ENCODE results near the gene DPPA4. TPM values are rescaled to one million over a fixed set of nuclear protein-coding genes. Genes with fewer than 3 reads are reported as not detected.

DPPA4 gene
- total RNA-seq, 2 experiments from 2014 or later: 0.29 to 0.54 TPM

DNA sequence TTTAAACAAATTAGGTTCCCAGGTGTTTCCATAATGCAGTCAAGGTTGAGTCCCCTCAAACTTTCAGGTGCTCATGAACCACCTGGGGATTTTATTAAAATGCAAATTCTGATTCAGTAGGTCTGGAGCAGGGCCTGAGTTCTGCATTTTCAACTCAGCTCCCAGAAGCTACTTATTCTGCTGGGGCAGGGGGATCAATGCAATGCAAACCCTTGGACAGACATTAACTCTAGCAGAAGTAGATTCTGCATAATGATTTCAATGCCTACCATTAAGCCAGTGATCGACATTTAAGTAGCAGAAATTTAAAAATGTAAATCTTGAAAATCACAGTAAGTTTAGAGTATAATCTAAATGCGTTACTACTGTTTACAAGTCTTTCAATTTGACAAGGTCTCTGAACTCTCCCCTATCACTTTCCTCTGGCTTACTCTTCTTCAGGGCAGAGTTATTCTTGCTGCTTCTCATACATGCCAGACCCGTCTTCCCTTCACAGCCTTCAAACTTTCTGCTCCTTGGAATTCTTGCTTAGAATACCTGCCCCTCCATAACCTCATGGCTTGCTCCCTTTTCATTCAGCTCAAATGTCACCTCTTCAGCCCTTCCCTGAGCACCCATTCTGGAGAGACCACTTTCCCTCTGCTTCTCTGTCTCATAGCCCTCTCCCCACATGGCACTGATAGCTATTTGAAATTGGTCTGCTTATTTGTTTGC, 19.3 kb upstream of the DPPA4 start:
- no peaks in the 10 kb centered on the region for H3K36me3 Mint-ChIP-seq (ENCODE audit: low read depth)
- CTCF ChIA-PET: interaction anchor here (0.7 kb wide), 1 partner anchor 20 kb away, joined by 3 read pairs; no protein-coding TSS in a partner anchor
- no peak overlapping the region for H3K27ac Mint-ChIP-seq
- intact Hi-C loops (cut with micrococcal nuclease): no loop called here
- no peak overlapping the region for H3K4me3 Mint-ChIP-seq
- DNase-seq: no peak
- H3K9me3 Mint-ChIP-seq: no peaks in the 10 kb centered on the region
- no peaks in the 10 kb centered on the region for H3K4me1 Mint-ChIP-seq (ENCODE audit: low read depth)
- H3K27me3 Mint-ChIP-seq (ENCODE audit: low read depth): peaks cover 5% of the 10 kb centered on the region

DNA sequence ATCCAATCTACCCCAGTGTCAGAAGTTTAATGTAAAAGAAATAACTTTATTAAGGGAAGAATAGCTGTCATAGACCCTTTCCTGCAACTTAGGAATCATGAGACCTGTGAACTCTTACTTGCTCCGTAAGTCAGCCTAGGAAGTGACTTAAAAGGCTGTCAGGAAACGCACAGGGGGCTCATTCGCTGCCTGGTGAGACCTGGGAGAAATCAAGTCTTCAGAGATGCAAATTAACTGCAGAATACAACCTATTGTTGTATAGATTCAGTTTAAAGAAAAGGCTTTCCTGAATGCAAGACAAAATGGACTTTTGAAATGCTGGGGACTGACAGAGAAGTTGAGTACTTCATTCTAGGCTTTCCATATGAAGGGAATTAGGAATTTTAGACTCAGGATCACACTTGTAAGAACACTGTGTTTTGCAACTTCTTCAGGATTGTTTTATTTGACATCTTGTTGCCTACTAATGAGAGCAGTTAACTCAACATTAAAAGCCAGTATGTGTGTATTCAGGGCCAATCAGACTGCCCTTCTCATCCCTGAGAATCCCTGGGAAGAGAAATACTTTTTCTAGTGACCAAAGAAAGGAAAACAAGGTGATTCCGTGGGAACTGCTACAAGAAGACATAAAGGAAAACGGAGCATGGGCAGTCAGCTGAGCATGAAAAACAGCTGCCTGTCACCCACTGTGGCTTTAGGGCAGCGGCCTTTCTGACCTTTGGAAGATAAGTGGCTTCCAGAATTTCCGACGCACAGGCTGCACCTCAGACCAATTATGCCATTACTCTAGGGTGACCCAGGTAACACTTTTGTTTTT, 18.5 kb upstream of the DPPA4 start:
- H3K4me1 Mint-ChIP-seq (ENCODE audit: low read depth): no peaks in the 10 kb centered on the region
- CTCF ChIA-PET: no interaction called here
- no peak overlapping the region for H3K27ac Mint-ChIP-seq
- H3K9me3 Mint-ChIP-seq: no peaks in the 10 kb centered on the region
- intact Hi-C loops (cut with micrococcal nuclease): no loop called here
- DNase-seq: no peak
- no peak overlapping the region for H3K4me3 Mint-ChIP-seq
- H3K27me3 Mint-ChIP-seq (ENCODE audit: low read depth): peaks cover 5% of the 10 kb centered on the region
- H3K36me3 Mint-ChIP-seq (ENCODE audit: low read depth): no peaks in the 10 kb centered on the region

- H3K9me3 Mint-ChIP-seq: no peaks in the 10 kb centered on the region
- CTCF ChIA-PET: interaction anchor here (1.4 kb wide), 1 partner anchor 302 kb away, joined by 4 read pairs; no protein-coding TSS in a partner anchor
- no peak overlapping the region for H3K4me3 Mint-ChIP-seq
- H3K36me3 Mint-ChIP-seq (ENCODE audit: low read depth): no peaks in the 10 kb centered on the region
- no peak for DNase-seq
- intact Hi-C loops (cut with micrococcal nuclease): no loop called here
- peaks cover 5% of the 10 kb centered on the region for H3K27me3 Mint-ChIP-seq (ENCODE audit: low read depth)
- H3K27ac Mint-ChIP-seq: no peak overlapping the region
- H3K4me1 Mint-ChIP-seq (ENCODE audit: low read depth): no peaks in the 10 kb centered on the region
Measured at GRCh38 chr3:109353057-109353456, 15.7 kb upstream of the DPPA4 start.

DNA sequence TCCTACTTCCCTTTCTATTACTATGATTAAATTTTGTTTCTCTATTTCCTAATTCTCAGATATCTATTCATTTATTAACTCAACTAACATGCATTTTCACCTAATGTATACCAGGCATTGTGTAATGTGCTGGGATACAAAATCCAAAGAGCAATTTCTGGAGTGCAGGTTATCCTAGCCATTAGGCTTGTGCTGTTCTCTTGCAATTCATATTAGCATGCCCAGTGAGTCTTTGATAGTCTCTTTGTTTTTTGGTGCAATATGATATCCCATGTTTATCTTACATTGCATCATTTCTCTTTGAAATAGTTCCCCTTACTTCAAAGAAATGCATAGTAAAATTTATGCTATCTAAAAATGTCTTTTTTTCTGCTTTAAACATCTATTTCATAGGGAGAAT, 13.9 kb upstream of the DPPA4 start:
- no peak for DNase-seq
- H3K36me3 Mint-ChIP-seq (ENCODE audit: low read depth): no peaks in the 10 kb centered on the region
- no peak overlapping the region for H3K27ac Mint-ChIP-seq
- H3K9me3 Mint-ChIP-seq: no peaks in the 10 kb centered on the region
- H3K4me3 Mint-ChIP-seq: no peak overlapping the region
- peaks cover 5% of the 10 kb centered on the region for H3K27me3 Mint-ChIP-seq (ENCODE audit: low read depth)
- no peaks in the 10 kb centered on the region for H3K4me1 Mint-ChIP-seq (ENCODE audit: low read depth)
- CTCF ChIA-PET: no interaction called here
- intact Hi-C loops (cut with micrococcal nuclease): no loop called here

DNA sequence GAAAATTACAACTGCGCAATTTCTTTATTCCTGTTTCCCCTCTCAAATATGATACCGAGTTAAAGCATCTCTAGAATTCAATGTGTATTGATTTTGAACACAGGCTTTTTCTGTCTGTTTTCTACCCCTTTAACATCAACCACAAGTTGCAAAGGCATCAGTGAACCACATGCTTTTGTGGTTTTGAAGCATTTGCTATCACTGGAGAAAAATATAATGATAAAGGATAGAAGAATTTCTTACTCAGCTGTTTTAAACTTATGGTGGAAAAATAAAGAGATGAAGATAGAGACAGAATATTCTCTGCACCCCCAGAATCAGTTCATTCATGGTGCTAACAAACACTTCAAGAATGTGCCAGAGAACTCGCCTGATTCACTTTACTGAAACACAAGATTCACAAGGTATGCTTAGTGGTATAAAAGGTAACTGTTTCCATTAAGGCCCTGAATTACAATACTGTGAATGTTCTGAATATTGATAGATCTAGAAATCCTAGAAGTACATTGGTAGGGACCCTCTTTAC, 9.5 kb upstream of the DPPA4 start:
- intact Hi-C loops (cut with micrococcal nuclease): no loop called here
- H3K4me3 Mint-ChIP-seq: no peak overlapping the region
- H3K9me3 Mint-ChIP-seq: no peaks in the 10 kb centered on the region
- CTCF ChIA-PET: no interaction called here
- no peaks in the 10 kb centered on the region for H3K4me1 Mint-ChIP-seq (ENCODE audit: low read depth)
- DNase-seq: no peak
- H3K27me3 Mint-ChIP-seq (ENCODE audit: low read depth): no peaks in the 10 kb centered on the region
- H3K27ac Mint-ChIP-seq: no peak overlapping the region
- no peaks in the 10 kb centered on the region for H3K36me3 Mint-ChIP-seq (ENCODE audit: low read depth)

- Mint-ChIP-seq H3K4me3 (no peak overlapping the region), H3K9me3 (peaks cover 1% of the 10 kb centered on the region), H3K27me3 (ENCODE audit: low read depth) (no peaks in the 10 kb centered on the region), H3K27ac (no peak overlapping the region), H3K36me3 (ENCODE audit: low read depth) (no peaks in the 10 kb centered on the region), H3K4me1 (ENCODE audit: low read depth) (no peaks in the 10 kb centered on the region)
- DNase-seq: no peak
- intact Hi-C loops (cut with micrococcal nuclease): no loop called here
- CTCF ChIA-PET: no interaction called here
Measured at GRCh38 chr3:109346099-109346498, 8.8 kb upstream of the DPPA4 start.

GRCh38 chr3:109339714-109340648, 2.6 kb upstream of the DPPA4 start:
- Mint-ChIP-seq H3K4me3 (no peak overlapping the region), H3K4me1 (ENCODE audit: low read depth) (peaks cover 12% of the 10 kb centered on the region), H3K9me3 (peaks cover 1% of the 10 kb centered on the region), H3K27ac (no peak overlapping the region), H3K36me3 (ENCODE audit: low read depth) (peaks cover 5% of the 10 kb centered on the region), H3K27me3 (ENCODE audit: low read depth) (peaks cover 24% of the 10 kb centered on the region)
- no peak for DNase-seq
- CTCF ChIA-PET: no interaction called here
- intact Hi-C loops (cut with micrococcal nuclease): no loop called here

GRCh38 chr3:109339197-109339596, 1.9 kb upstream of the DPPA4 start:
- H3K4me1 Mint-ChIP-seq (ENCODE audit: low read depth): peaks cover 12% of the 10 kb centered on the region
- peaks cover 1% of the 10 kb centered on the region for H3K9me3 Mint-ChIP-seq
- H3K4me3 Mint-ChIP-seq: no peak overlapping the region
- no peak overlapping the region for H3K27ac Mint-ChIP-seq
- intact Hi-C loops (cut with micrococcal nuclease): no loop called here
- DNase-seq: no peak
- CTCF ChIA-PET: no interaction called here
- H3K36me3 Mint-ChIP-seq (ENCODE audit: low read depth): peaks cover 5% of the 10 kb centered on the region
- H3K27me3 Mint-ChIP-seq (ENCODE audit: low read depth): peaks cover 24% of the 10 kb centered on the region

DNA sequence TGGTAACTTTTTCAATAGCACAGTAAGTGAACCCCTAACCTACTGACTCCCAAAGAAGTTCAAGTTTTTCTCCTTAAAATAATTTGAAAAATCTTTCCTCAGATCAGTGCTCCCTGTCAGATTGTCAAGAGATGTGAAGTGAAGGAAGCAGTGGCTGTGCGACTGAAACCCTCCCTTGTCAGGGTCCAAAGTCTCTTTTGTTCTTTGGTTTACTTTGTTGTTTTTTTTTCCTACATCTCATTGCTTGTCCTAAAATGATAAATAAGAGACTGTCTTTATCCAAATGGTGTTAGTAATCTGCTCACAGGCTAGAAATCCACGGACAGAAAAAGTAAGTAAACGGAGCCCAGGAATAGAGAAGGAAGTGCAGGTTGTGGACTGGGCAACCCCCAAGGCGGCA, 976 bp upstream of the DPPA4 start:
- Mint-ChIP-seq H3K4me3 (no peak overlapping the region), H3K27ac (no peak overlapping the region), H3K9me3 (peaks cover 1% of the 10 kb centered on the region), H3K36me3 (ENCODE audit: low read depth) (peaks cover 5% of the 10 kb centered on the region), H3K4me1 (ENCODE audit: low read depth) (peaks cover 12% of the 10 kb centered on the region), H3K27me3 (ENCODE audit: low read depth) (peaks cover 24% of the 10 kb centered on the region)
- CTCF ChIA-PET: no interaction called here
- no peak for DNase-seq
- intact Hi-C loops (cut with micrococcal nuclease): no loop called here

DNA sequence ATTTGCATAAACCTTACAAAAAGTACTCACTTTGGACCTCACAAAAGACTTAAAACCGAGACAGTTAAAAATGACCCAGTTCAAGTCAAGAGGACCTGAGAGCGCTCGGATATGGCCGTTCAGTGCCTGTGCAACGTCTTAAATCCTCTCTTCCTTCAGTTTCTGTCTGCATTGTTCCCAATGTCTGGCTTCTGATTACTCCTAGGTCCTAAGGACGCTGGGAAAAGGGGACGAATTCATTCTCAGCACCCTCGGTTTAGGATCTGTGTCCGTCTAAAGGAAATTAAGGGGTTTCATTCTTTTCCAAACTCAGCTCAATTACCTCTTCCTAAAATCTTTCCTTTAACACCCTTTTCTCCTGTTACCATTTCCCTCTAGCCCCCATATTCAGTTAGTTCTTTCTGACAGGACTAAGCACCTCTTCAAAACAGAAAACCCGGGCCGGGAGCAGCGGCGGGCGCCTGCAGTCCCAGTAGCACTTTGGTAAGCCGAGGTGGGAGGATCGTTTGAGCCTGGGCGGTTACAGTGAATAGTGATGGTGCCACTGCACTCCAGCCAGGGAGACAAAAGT, 970 bp downstream of the DPPA4 start:
- DNase-seq: peak; percentile 19
- H3K27me3 Mint-ChIP-seq (ENCODE audit: low read depth): peaks cover 24% of the 10 kb centered on the region
- intact Hi-C loops (cut with micrococcal nuclease): no loop called here
- peak overlapping the region; percentile 46 for H3K4me3 Mint-ChIP-seq
- peaks cover 5% of the 10 kb centered on the region for H3K36me3 Mint-ChIP-seq (ENCODE audit: low read depth)
- peaks cover 12% of the 10 kb centered on the region for H3K4me1 Mint-ChIP-seq (ENCODE audit: low read depth)
- no peak overlapping the region for H3K27ac Mint-ChIP-seq
- H3K9me3 Mint-ChIP-seq: no peaks in the 10 kb centered on the region
- CTCF ChIA-PET: no interaction called here

GRCh38 chr3:109334572-109334971, 2.8 kb downstream of the DPPA4 start:
- intact Hi-C loops (cut with micrococcal nuclease): no loop called here
- no peak overlapping the region for H3K4me3 Mint-ChIP-seq
- DNase-seq: no peak
- CTCF ChIA-PET: no interaction called here
- H3K4me1 Mint-ChIP-seq (ENCODE audit: low read depth): peaks cover 12% of the 10 kb centered on the region
- peaks cover 24% of the 10 kb centered on the region for H3K27me3 Mint-ChIP-seq (ENCODE audit: low read depth)
- H3K36me3 Mint-ChIP-seq (ENCODE audit: low read depth): peaks cover 5% of the 10 kb centered on the region
- no peak overlapping the region for H3K27ac Mint-ChIP-seq
- H3K9me3 Mint-ChIP-seq: no peaks in the 10 kb centered on the region

DNA sequence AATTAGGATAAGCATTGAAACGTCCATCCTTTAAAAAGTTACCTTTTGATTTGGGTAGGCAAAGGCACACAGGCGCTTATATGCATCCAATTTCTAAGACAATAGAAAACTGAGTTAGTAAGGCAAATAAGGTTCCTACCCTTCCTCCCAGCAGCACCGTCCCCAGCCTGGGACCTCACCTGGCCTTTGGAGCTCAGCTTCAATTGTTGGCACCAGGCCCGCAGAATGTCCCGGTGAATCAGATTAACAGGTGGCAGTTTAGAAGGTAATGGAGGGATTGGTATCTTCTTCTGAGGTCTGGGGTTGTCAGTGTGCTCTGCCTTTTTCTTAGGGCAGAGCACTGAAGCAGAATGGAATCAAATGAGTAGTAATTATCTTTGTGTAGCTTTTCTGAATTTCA, 5.7 kb downstream of the DPPA4 start:
- CTCF ChIA-PET: no interaction called here
- Mint-ChIP-seq H3K27ac (no peak overlapping the region), H3K27me3 (ENCODE audit: low read depth) (peaks cover 6% of the 10 kb centered on the region), H3K4me3 (no peak overlapping the region), H3K36me3 (ENCODE audit: low read depth) (peaks cover 3% of the 10 kb centered on the region), H3K4me1 (ENCODE audit: low read depth) (peaks cover 5% of the 10 kb centered on the region), H3K9me3 (no peaks in the 10 kb centered on the region)
- DNase-seq: no peak
- intact Hi-C loops (cut with micrococcal nuclease): no loop called here

All from activated naive CD4-positive, alpha-beta T cell treated with anti-CD3 and anti-CD28 coated beads for 36 hours (primary cell).